ENCODE results near the gene OGFR.

DNA sequence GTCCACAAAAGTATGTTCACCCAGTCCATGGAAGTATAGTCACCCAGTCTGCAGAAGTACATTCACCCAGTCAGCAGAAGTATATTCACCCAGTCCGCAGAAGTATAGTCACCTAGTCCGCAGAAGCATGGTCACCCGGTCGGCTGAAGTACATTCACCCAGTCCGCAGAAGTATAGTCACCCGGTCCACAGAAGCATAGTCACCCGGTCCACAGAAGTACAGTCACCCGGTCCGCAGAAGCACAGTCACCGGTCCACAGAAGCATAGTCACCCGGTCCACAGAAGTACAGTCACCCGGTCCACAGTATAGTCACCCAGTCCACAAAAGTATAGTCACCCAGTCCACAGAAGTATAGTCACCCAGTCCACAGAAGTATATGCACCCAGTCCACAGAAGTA, 48.2 kb downstream of the OGFR start:
- TF ChIP-seq EZH2phosphoT487 (IDR thresholded peaks at IDR 0.05; ENCODE audit: insufficient read depth, low read depth) (no peak), EZH2 (IDR thresholded peaks at IDR 0.05; ENCODE audit: insufficient read depth, poor library complexity, severe bottlenecking) (no peak)
